Fibroblast of skin of left quadriceps (primary cell): ENCODE measurements around the gene SYNE1.
"Not testable (repeated sequence)": the region's sequence is repeated elsewhere in the genome, so short reads cannot be mapped to it uniquely, and the experiment has no call there.

Experiments
- DNase-seq, 2 experiments: peaks; one replicate each; pipeline ENCODE4 v3.0.0-alpha.2; 2013; ENCODE audit warnings: low read depth in 2 of 2

Gene SYNE1

GRCh38 chr6:152630832-152631231 is 6.3 kb downstream of the SYNE1 start:
- no peak for DNase-seq

GRCh38 chr6:152625213-152625612 is 11.9 kb downstream of the SYNE1 start:
- no peak for DNase-seq

DNA sequence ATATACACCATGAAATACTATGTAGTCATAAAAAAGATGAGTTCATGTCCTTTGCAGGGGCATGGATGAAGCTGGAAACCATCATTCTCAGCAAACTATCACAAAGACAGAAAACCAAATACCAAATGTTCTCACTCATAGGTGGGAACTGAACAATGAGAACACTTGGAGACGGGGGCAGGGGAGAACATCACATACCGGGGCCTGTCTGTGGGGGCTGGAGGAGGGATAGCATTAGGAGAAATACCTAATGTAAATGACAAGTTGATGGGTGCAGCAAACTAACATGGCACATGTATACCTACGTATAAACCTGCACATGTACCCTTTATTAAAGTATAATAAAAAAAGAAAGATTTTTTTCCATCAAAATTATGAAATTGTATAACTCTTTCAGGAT is 22.4 kb downstream of the SYNE1 start:
- not testable (repeated sequence) for DNase-seq

DNA sequence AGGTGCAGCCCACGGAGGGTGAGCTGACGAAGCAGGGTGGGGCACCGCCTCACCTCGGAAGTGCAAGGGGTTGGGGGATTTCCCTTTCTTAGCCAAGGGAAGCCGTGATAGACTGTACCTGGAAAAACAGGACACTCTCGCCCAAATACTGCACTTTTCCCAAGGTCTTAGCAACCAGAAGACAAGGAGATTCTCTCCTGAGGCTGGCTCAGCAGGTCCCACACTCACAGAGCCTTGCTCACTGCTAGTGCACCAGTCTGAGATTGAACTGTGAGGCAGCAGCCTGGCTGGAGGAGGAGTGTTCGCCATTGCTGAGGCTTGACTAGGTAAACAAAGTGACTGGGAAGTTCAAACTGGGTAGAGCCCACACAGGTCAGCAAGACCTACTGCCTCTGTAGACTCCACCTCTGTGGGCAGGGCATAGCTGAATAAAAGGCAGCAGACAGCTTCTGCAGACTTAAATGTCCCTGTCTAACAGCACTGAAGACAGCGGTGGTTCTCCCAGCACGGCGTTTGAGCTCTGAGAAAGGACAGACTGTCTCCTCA is 28.0 kb downstream of the SYNE1 start:
- DNase-seq: no peak

- DNase-seq: no peak
These were observed 31.2 kb downstream of the SYNE1 start for GRCh38 chr6:152605941-152606340.

DNA sequence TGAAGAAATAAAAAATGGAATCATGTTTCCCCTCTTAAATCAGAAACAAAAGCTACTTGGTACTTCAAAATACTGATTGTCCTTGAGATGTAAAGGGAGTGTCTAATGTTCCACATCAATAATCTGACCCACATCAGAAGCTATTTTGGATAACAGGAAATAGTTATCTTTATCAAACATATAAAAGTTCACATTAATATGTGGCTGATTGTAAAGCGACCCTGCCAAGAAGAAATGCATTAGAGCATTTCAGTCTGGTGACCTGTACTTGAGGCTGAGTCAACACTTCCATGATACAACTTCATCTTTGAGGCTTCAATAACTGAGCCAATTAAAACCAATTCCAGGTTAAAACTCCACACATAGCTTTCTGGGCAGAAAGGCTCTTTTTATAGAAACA is 31.8 kb downstream of the SYNE1 start:
- DNase-seq: no peak

DNA sequence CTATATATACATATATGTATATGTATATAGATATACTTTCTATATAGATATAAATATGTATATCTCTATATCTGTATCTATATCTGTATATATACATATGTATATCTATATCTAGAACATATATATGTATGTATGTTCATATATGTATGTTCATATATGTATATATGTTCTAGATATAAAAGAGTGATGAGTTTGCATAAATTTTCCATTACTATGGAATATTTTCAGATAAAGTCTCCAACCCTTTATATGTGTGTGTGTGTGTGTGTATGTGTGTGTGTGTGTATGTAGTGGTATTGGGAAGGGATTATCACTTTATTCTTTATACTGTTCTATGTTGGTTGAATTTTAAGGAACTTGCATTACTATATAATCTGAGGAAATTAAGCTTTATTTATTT is 33.3 kb downstream of the SYNE1 start:
- no peak for DNase-seq

GRCh38 chr6:152600022-152600421 is 37.1 kb downstream of the SYNE1 start:
- DNase-seq: no peak

DNA sequence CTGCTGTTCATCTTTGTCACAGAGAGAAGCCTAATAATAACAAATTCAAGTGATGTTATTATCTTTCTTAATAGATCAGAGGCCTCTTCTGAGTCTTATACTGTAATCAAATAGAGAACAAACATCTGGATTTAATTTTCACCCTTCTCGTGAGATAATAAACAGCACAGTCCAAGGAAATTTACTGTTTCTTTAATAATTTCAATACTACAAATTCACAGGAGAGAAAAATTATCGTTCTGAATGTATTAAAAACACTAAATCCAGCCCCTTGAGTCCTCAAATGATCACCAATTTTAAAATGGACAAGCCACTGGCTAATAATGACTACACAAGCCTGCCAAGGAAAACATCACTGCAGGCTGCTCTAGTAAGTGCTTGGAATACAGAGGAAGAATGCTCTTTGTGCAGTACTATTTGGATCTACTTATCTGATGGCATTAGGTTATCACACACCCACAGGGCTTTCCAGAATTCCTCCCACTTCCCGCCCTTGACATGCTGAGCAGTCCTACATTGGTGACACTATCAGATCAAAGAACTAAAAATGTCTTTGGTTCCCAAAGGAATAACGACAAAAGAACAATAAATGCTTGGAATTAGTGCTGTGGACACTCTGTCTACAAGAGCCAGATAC is 38.1 kb downstream of the SYNE1 start:
- peak; percentile 18 to 23 for DNase-seq

DNA sequence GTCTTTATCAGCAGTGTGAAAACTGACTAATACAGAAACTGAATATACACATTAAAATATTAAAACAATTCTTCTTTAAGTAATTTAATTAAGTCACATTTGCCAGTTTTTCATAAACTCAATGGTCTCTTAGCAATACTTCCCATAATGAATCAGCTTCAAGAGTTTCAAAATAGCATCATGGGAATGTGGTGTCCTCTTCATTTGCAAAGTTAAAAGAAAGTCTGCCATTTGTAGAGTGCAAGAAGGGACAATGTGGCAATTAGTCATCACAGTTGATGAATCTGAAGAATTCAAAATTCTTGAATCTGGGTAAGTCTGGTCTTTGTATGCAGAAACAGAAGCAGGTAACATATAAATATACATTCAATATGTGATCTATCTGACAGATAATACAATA is 38.7 kb downstream of the SYNE1 start:
- no peak for DNase-seq

- no peak for DNase-seq
These were observed 40.4 kb downstream of the SYNE1 start for GRCh38 chr6:152596726-152597125.

GRCh38 chr6:152595499-152595898 is 41.7 kb downstream of the SYNE1 start:
- DNase-seq: no peak

DNA sequence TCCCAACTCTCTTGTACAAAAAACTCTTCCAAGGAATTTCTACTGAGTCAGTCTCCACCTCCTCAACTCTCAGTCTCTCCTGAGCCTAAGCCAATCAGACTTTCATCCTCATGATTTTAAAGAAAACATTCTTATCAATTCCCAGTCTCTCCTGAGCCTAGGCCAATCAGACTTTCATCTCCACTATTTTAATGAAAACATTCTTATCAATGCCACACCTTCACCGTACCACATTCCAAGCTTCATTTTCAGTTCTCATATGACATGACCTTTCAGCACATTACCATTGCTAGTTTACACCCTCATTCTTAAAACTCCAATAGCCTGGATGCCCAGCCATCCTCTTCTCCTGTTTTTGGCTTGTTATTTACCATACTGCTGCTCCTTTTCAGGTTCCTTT is 42.5 kb downstream of the SYNE1 start:
- no peak for DNase-seq

DNA sequence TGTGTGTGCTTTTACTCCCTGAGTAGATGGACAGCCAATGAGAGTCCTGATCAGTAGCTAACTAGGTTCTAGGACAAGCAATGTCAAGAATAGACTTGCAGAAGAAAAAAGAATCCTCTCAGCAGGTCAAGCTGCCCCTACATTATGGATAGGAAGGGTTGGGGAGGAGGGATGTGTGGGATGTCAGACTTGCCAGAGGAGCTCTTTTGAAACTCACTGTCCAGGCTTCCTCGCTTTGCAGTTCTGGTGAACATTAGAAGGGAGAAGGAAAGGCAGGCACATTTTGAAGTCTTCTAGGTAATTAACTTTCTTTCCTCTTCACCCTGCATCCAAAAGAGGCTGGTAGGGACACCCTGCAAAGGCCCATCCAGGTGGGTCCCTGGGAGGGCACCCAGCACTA is 48.7 kb downstream of the SYNE1 start:
- DNase-seq: no peak

- DNase-seq: no peak
These were observed 49.7 kb downstream of the SYNE1 start for GRCh38 chr6:152587473-152587872.

GRCh38 chr6:152585236-152585635 is 51.9 kb downstream of the SYNE1 start:
- no peak for DNase-seq

DNA sequence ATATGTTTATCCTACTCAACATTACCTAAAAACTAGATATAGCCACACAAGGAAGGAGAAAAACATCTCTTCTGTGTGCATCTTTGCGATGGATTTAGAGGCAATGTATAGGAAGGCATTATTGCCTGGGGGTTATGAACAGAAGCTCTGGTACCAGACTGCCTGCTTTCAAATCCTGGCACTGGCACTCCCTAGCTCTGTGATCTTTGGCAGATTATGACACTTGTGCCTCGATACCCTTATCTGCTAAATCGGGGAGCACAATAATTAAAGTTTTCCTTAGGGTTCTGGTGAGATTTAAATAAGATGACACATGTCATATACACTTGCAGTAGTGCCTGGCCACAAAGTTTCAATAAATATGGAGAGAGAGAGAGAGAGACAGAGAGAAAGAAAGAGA is 53.3 kb downstream of the SYNE1 start:
- no peak for DNase-seq

GRCh38 chr6:152576525-152576924 is 60.6 kb downstream of the SYNE1 start:
- no peak for DNase-seq

DNA sequence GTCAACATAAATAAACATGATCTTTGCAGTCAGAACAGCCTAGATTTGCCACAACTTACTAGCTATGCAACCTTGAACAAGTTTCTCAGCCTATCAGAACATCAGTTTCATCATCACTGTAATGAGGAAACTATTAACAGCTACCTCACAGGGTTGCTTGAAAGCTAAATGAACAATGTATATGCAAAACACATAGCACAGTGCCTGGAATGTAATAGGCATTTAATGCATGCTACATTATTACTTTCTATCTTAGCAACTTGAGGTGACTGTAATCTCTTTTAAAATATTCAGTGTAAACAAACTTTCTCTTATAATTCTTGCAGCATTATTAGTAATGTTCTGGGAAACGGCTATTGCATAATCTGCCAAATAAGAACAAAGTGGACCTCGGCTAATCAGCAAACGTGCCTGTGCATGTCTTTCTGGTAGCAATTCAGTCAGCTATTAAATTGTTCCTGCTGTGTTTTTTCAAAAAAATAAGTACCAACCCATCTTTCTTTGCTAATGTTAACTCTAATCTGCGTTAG is 61.5 kb downstream of the SYNE1 start:
- peak; percentile 21 to 37 for DNase-seq

GRCh38 chr6:152575161-152575560 is 62.0 kb downstream of the SYNE1 start:
- no peak for DNase-seq

GRCh38 chr6:152573762-152574161 is 63.4 kb downstream of the SYNE1 start:
- no peak for DNase-seq

DNA sequence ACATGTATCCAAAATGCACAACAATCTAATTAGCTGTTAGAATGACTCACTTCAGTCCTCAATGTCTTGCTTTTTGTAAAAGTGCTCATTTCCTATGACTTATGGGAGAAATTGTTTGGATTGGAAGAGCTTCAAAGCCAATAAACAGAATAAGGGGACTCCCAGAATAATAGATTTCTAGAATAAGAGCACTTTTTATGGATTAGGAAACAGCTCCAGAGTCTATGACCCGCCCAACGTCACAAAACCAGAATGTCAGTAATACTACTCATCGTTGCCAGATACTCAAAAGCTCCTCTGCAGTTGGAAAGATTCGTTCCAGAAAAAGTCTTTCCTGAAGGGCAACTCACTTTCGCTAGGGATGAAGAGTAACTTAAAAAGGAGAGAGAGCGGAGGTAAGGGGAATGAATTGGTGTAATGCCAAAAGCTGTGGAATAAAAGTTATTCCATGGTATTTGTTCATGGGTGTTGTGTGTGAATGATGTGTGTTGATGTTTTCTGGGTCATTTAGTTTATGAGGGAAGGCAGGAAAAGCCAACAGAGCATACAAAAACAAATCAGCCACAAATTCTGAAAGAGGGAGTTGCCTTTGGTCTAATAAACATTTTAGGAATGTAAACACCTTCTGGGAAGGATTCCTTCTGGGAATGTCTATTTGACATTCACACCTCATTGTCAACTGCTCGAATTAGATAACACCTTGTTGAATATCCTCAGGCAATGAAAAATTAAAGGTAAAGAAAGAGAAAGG is 64.6 kb downstream of the SYNE1 start:
- DNase-seq: no peak

GRCh38 chr6:152571943-152572337 is 65.2 kb downstream of the SYNE1 start:
- no peak for DNase-seq
